Measurements from ENCODE around the gene FMNL3.

The FMNL3 gene

GRCh38 chr12:49603721-49604120 is 103.5 kb downstream of the FMNL3 start:
- DNase-seq (ENCODE audit: low spot score): no peak

- no peak for DNase-seq (ENCODE audit: low spot score)
Measured at GRCh38 chr12:49599961-49600360, 107.2 kb downstream of the FMNL3 start.

- DNase-seq (ENCODE audit: low spot score): no peak
Measured at GRCh38 chr12:49598527-49598926, 108.7 kb downstream of the FMNL3 start.

GRCh38 chr12:49588721-49589516 is 118.3 kb downstream of the FMNL3 start:
- DNase-seq (ENCODE audit: low spot score): no peak

- no peak for DNase-seq (ENCODE audit: low spot score)
Measured at GRCh38 chr12:49588281-49588680, 118.9 kb downstream of the FMNL3 start.

GRCh38 chr12:49587174-49587908 is 119.9 kb downstream of the FMNL3 start:
- DNase-seq (ENCODE audit: low spot score): no peak
